ENCODE data around the gene CDA. TPM values are rescaled to one million over a fixed set of nuclear protein-coding genes. Genes with fewer than 3 reads are reported as not detected.
A peak's percentile ranks its signal among the peaks of the same experiment; 100 is the strongest.

CDA gene
- polyA plus RNA-seq, 10 donors = 0.31 to 1.1 (median 0.55) TPM; not detected in 1

DNA sequence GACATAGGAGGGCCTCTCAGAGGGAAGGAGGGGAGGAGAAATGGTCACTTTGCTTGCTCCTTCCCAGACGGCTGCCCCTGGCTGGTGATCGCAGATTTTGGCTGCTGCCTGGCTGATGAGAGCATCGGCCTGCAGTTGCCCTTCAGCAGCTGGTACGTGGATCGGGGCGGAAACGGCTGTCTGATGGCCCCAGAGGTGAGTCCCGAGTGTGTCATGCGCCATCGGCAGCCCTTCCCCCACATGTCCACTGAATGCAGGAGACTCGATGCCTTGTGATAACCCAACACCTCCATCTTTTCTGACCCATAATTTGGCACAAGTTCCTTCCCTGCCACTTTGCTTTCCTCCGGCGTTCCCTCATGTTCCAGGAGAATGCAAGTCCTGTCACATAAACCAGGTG is 59.5 kb downstream of the CDA start:
- no peak for DNase-seq

DNA sequence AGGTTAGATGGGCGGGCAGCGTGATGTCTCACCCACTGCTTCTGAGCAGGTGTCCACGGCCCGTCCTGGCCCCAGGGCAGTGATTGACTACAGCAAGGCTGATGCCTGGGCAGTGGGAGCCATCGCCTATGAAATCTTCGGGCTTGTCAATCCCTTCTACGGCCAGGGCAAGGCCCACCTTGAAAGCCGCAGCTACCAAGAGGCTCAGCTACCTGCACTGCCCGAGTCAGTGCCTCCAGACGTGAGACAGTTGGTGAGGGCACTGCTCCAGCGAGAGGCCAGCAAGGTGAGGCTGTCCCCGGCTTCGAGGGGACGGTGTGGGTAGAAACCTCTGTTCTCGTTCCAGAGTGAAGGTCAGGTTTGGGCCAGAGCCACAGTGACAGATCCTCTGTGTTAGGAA is 60.0 kb downstream of the CDA start:
- no peak for DNase-seq

DNA sequence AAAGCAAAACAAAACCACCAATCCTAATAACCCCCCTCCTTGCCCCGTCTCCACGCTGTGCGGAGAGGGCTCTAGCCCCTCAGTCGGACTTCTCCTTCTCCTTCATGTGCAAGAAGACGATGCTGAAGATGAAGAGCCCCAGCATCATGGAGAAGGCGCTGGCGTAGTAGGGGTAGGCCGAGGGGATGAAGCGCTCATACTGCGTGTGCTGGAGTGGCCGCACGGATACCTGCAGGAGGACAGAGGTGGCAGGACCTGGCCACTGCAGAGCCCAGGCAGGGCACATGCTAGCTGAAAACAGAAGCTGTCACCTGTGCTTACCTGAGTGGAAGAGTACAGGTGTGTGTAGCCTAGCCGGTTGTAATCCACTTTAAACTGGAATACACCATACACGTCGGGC is 63.4 kb downstream of the CDA start:
- DNase-seq = no peak

DNA sequence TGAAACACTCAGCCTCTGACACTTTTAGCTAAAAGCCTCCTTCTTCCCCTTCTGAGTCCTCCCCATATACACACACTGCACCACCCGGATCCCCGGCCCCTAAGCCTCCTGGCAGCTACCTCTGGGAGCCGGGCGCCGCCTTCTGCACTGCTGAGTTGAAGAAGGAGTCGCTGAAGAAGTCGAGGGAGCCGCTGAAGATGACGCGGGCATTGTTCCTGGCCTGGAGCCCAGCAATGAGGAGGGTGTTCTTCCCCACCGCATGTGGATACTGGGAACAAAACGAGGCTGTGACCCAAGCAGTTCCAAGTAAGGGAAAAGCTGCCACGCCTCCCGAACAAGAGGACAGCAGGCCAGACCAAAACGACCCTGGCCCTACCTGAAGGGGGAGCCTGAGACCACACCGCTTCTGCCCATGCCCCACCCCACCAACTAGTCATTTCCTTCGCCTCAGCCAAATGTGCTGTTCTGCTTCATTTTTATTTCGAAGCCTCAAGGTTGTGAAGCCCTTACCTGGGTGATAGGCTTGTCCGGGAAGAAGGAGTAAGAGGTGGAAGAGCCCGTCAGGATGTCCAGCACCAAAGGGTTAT is 65.3 kb downstream of the CDA start:
- DNase-seq = no peak

DNA sequence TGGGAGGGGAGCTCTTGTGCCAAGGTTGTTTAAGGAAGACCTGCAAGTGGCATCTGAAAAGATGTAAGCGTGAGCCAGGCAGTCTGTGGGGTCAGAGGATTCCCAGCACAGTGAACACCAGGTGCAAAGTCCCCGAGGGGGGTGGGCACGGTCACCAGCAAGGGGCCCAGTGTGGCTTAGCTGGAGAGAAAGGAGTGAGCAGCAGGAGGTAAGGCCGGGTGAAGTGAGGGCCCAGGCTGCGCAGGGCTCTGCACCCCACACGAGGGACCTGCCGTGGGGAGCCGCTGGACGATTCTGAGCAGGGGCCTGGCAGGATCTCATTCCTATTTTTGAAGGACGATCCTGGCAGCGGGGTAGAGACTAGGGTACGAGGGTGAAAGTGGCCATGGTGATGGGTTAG is 68.1 kb downstream of the CDA start:
- DNase-seq = no peak

DNA sequence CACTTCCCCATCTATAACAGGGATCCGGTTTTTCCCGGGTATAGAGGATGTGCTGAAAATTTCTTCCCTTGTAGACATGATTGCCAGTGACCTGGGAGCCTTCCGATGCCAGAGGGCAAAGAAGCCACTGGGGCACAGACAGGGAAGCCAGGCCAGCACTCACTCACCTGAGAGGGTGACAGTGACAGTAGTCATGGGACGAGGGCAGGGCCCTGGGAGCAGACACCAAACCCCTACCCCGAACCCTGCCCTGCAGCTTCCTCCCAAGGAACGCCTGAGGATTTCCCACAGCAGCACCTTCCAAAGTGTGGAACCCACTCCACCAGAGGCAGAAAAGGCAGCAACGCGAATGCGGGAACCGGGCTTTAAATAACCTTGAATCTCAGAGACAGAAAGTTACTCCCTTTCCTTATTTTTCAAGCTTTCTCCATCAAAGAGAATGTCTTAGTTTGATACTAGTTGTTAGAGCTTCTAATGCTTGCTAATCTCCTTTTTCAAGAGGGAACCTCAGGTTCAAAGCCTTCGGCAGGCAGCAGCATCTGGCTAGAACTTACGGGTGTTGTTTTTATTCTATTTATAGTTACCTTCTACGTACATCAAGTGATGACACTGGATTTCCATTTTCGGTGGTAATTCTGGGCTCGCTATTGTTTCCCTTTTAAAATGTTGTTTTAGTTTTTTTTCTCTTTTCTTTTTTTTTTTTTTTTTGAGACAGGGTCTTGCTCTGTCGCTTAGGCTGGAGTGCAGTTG is 69.4 kb downstream of the CDA start:
- DNase-seq = no peak

DNA sequence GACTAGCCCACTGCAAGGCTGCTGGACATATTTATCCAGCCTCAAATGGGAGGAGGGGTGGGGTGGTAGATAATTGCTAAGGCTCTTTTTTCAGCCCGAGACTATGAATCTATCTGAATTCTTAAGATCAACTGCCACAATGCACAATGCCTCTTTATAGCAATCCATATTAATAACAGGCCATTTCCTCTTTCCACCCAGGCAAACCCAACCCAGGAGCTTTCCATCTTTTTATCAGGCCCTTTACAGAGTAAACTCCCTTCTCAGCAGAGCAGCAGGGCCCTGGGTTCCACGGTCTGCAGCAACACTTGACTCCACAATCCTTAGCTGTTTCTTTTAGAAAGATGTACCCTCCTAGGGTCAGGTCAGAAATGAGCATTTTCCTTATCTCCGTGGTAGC is 71.5 kb downstream of the CDA start:
- DNase-seq = no peak

DNA sequence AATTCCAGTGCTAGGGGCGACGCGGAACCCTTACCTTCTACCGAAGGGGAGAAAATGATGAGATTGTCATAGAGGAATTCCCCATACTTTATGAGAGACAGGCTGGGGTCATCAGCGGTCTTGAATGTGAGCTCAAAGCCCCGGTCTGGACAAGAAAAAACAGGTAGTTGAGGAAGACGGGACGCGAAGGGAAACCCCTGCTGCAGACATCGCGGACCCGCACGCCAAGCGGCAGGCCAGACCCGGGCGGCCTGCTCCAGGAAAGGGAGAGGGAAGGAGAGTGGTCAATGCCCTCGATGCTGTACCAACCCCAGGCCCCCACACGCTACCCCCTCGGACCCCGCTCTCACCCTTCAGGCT is 71.9 kb downstream of the CDA start:
- no peak for DNase-seq

DNA sequence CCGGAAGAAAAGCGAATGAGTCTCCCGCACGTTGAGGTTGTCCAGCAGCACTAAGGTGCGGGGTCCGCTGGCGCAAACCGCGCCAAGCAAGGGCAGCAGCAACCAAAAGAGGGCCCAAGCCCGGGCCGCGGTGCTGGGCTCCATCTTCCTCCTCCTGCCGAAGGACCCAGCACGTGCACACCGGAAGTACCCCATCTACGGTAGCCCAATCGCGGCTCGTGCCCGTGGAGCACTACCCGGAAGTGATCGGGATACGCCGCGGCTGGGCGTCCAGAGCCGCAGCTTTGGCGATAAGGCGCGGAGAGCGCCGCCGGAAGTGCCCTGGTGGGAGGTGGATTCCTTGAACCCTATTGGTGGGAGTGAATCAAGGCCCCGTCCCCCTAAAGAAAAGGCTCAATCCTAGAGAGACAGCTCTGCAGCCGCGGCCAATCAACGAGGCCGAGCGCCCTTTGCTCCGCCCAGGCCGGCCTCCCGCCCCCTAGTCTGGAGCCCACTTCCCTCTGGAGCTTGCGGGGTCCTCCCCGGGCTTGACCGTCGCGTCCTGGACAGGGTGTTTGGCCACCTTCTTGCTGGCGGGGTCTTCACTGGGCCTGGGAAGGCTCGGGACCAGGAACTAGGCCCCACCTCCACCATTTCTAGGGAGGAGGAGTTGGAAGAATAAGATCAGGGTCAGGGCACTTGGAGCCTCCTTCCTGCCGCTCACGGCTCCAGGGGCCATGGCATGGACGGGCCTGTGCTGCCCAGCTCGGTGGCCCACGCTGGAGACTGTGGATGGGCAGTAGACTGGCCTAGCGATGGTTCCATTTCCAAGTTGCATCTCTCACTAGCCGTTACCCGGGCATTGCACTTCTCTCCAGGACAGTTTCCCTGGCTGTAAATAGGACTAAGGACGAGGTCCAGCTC is 72.6 kb downstream of the CDA start, which contains the start of gene DDOST:
DDOST (minus strand) TSS at position 163 of the 903 bp plus-strand sequence; CDS start at position 144, 19 bp downstream.
- DNase-seq = peak; percentile 98

DNA sequence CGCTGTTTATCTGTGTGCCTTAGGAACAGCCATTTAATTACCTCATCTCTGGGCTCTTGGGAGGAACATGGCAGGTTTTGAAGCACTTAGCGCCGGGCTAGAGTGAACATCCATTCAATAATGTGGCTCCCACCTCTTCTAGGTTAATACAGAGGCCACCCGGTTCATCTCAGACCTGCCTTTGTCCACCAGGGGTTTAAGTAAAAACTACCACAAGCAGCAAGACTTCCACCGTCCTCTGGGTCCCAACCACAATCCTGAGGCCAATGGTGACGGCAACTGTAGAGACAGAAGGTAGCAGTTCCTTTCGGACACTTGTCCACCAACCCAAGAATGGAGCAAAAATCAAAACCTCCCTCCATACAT is 73.2 kb downstream of the CDA start:
- no peak for DNase-seq

DNA sequence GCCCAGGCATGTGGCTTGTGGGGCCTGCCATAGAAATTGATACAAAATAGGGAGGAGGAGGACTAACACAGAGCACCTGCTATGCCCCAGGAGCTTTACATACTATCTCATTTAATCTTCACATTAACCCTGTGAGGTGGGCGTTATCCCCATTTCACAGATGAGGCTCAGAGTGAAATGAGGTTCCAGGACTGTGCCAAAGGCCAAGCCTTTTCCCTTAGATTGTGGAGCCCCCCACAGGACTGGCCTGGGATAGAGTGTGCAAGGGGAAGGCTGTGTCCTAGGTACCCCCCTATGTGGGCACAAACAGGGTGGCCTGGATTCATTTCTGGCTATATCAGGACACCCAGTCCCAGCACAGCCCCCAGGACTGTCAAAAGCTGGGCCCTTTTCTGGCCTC is 74.5 kb downstream of the CDA start:
- no peak for DNase-seq

DNA sequence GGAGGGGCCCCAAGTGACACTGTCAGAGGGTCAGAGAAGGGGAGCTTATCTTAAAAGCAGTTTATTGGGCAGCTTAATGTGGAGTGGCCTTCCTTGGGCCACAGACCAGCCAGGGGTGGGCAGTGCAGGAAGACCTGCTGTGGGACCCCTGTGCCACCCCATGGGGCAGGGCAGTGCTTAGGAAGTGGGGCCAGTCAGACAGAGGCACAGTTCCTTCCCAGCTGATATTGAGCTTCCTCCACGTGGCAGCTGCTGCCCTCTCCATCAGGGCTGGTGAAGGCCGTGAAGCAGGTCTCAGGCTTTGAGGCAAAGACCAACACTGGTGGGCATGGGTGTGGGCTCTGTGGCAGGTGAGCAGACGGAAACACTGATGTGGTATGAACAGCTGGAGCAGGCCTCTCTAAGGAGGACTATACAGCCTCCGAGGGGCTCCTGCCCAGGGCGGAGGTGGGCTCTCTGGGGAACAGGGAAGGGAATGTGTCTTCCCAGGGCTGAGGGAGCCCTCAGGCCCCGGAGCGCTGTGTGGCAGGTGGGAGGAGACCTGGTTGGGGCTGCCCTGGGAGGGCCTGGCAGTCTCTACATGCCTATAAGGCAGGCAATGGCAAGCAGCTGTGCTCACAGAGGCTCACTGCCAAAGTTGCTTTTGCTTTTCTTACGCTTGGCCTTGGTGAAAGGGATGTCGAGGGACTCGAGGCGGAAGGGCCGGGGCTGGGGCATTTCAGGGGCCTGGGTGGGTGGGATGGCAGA is 75.2 kb downstream of the CDA start:
- DNase-seq = no peak

DNA sequence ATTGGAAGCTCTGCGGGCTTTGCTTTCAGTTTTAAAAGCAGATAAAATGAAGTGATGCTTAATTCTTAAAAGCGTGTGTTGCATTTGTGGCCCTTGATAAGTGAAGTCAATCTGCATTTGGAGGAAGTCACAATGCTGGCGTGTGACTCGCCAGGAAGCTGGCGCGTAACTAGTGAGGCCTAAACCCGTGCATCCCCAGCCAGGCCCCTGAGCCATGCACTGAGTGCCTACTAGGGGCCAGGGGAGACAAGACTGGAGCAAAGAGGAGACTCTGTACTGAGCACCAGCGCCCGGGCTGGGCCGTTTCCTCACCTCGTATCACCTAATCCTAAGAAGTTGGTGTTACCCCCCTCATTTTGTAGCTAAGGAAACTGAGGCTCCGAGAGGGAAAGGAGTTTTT is 76.8 kb downstream of the CDA start:
- DNase-seq = no peak

DNA sequence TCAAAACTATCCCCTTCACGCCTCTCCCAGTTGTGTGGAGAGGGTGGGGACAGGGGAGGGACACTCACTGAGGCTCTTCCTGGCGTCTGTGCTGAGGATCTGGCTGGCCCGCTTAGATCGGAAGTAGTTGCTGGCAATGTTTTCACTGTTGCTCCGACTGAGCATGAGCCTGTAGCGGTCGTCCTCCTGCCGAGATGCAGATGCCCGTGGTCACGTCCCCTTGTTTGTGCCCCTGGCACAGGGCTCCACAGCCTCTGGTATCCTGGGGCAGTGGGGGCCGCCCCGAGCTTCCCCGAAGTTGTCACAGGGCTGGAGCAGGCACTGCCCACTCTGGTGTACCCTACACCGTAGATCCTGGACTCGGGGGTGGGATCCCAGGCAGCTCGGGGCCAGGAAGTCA is 77.2 kb downstream of the CDA start:
- no peak for DNase-seq

DNA sequence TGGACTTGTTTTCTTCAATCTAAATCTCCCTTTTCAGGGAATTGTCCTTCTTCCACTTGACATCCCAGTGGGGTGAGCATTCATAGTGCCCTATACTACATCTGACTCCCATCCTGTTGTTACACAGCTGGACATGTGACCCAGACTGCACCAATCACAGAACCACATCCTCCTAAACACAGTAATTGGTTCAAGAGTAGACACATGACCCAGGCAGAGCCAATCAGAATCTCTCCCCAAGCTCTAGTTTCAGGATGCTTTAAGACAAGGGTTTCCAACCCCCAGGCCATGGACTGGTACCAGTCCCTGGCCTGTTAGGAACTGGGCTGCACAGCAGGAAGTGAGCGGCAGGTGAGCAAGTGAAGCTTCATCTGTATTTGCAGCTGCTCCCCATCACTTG is 77.9 kb downstream of the CDA start:
- DNase-seq = no peak

Other genes starting within 250 kb of the CDA start
- 10 to 100 TPM in 3 of 10 donors, 1 to 10 TPM in 7; 4.5 to 10.5 (median 8.6) TPM for gene CAMK2N1, start 102.9 kb upstream of the CDA start, polyA plus RNA-seq (ENCODE audit: insufficient read length in 10 of 10)
- gene MUL1, start 80.9 kb upstream of the CDA start, polyA plus RNA-seq (ENCODE audit: insufficient read length in 10 of 10) = 10 to 100 TPM; 16.9 to 23.7 (median 18.8) TPM
- gene FAM43B, start 36.5 kb upstream of the CDA start, polyA plus RNA-seq (ENCODE audit: insufficient read length in 10 of 10) = 1 to 10 TPM in 4 of 10 donors, under 1 TPM in 6; 0.30 to 2.4 (median 0.81) TPM
- gene PINK1, start 44.4 kb downstream of the CDA start, polyA plus RNA-seq (ENCODE audit: insufficient read length in 10 of 10) = 10 to 100 TPM; 36.7 to 45.7 (median 39.4) TPM
- gene DDOST, start 72.3 kb downstream of the CDA start, polyA plus RNA-seq (ENCODE audit: insufficient read length in 10 of 10) = 100 to 1,000 TPM; 113 to 173 (median 132) TPM
- gene KIF17, start 128.9 kb downstream of the CDA start, polyA plus RNA-seq (ENCODE audit: insufficient read length in 10 of 10) = 1 to 10 TPM; 1.6 to 4.4 (median 2.9) TPM
- gene SH2D5, start 143.6 kb downstream of the CDA start, polyA plus RNA-seq (ENCODE audit: insufficient read length in 10 of 10) = under 1 TPM in 9 of 10 donors, not detected in 1; 0.17 to 0.54 (median 0.33) TPM
- gene HP1BP3, start 198.2 kb downstream of the CDA start, polyA plus RNA-seq (ENCODE audit: insufficient read length in 10 of 10) = 100 to 1,000 TPM; 126 to 233 (median 172) TPM

All from muscle of back (tissue), 11 donors.